ENCODE data around the gene CEP128.
A peak's percentile ranks its signal among the peaks of the same experiment; 100 is the strongest.

The CEP128 gene

DNA sequence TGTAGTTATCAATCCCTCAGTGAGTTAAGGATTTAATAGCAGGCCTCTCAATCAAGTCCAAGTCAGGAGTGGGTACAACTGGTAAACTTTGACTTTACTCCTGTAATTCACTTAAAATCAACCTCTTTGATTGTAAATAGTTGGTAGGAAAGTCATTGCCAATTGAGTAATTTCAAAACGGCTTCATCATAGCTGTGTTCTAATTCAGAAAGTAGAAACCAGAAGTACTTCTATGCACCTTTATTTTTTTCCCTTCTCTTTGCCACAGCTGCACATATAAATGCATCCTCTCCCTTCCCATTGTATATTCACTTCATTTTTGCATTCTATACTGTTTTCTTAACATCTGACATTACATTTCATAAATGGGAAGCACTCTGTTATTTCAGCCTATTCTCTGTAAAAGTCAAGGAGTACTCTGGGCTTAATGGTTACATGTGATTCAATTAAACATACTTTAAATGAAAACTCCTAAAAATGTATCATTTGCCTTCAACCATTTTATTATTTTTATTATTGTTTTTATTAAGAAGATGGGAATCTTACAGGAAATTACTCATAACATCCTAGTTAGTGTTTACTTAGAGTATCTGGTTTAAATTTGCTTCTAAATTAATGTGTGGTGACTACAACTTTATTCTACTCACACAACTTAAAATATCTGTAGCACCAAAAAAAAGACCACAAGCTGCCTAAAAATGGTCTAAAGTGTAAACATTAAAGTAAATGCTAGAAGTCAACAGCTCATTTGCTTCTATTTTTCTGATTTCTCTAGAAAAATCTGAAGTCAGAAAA, 171.2 kb downstream of the CEP128 start:
- DNase-seq: no peak

DNA sequence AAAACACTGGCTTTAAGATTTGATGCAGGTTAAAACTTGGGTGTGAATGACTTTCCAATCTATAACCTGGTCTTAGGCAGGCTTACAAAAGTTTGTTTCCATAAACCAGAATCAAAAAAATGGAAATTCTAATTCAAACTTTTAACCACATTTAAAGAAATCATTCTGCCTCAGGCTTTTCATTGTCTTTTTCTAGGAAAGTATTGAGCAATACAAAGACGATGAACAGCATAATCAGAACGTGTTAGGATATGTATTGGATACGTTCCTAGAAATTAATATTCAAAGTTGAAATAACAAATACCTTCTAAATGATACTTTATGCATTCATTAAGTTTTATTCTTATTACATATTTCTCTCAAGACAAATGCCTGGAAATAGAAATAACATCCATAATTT, 172.9 kb downstream of the CEP128 start:
- no peak for DNase-seq

DNA sequence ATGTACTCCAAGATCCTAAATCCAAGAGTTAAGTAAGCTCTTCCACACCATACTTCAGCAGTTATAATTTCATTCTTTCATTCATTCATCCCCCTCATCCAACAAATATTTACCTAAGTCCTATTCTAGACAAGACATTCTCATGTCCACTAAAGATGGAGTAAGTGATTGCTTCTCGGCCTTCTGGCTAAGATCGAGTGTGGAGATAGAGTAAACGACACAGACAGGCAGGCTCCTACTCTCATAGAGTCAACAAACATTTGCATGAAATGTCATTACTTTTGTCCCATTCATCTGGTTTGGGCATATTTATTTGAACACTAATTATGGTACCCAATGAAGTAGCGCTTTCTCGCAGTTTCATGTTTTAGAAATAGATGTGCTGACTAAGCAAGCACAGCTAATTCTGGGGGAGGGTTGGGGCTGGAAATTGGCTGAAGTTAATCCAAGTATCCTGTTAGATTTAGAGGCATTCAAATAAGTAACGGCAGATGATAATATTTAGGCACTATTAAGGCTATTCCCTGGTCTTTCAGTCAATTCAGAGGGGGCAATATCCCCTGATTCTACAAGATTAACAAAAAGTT, 176.5 kb downstream of the CEP128 start:
- no peak for DNase-seq

- no peak for DNase-seq
Measured at GRCh38 chr14:80764496-80764895, 177.0 kb downstream of the CEP128 start.

GRCh38 chr14:80762641-80763228, 178.8 kb downstream of the CEP128 start:
- DNase-seq: no peak

DNA sequence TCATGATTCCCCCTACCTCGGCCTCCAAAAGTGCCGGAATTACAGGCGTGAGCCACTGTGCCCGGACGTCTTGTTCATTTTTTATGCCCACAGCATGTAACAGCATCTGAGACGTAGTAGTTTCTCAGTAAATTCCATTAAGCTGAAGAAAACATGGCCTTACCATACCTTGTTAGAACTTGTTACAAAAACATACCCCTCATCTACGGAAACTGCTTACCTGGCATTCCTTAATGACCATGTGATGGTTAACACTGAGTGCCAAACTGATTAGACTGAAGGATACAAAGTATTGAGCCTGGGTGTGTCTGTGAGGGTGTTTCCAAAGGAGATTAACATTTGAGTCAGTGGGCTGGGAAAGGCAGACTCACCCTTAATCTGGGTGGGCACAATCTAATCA, 186.8 kb downstream of the CEP128 start:
- DNase-seq: no peak

DNA sequence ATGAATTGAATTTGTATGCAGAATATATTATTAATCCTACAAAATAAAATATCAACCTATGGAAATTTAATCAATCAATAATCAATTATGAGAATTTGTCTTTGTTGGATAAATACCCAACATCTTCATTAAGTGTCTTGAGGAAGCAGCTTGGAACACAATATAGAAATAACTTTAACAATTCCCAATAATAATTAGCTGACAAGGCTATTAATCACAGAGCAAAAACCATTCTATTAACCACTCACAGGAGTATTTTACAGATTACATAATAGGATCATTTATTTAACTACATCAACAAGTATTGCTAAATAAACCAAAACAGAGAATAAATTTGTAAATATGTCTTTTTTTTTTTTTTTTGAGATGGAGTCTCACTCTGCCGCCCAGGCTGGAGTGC, 190.3 kb downstream of the CEP128 start:
- DNase-seq: no peak

DNA sequence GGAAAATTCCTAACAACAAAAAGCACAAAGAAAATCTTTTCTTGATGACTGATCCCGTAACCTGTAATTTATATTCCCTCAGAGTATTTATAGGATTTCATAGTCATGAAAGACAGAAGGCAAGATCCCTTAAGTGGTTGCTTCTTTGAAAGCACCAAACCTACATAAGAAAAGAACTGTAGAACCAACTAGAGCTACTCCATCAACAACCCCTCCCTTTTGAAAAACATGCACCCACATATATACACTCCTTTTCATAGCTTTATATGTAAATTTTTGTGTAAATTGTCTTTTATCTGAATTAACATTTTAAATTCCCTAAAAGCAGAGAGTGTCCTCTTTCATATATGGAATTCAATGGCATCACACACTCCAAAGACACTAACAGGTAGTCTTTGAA, 215.3 kb downstream of the CEP128 start:
- no peak for DNase-seq

DNA sequence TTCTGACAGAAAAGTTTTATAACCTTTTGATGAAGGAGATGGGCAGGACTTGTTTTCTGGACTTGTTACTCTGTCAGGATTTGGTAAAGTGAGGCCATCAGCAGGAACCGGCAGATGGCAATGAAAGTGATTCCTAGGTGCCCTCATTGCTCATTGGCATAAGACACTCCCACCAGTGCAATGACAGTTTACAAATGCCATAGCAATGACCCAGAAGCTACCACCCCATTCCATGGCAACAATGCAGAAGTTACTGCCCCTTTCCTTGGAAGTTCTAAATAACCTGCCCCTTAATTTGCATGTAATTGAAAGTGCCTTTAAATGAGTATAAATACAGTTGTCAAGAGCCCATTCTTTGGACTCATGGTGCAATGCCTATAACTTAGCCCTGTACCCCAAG, 222.6 kb downstream of the CEP128 start:
- DNase-seq: no peak

DNA sequence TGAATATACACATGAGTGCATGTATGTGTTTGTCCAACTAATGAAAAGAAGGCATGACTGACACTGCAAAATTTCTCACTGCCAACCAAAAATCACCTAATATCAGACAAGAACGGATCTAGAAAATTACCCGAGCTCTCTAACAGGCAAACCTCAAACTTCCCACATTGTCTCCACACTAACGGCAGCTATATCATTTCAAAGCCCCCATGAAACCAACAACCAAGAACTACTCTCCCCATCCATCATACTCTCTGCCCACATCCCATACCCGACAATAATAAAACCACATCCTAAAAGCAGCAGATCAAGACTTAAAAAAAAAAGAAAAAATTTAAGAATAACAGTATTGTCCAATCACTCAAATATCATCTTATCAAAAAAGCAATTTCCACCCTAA, 227.1 kb downstream of the CEP128 start:
- peak; percentile 65 for DNase-seq

GRCh38 chr14:80713076-80713850, 228.3 kb downstream of the CEP128 start:
- no peak for DNase-seq

DNA sequence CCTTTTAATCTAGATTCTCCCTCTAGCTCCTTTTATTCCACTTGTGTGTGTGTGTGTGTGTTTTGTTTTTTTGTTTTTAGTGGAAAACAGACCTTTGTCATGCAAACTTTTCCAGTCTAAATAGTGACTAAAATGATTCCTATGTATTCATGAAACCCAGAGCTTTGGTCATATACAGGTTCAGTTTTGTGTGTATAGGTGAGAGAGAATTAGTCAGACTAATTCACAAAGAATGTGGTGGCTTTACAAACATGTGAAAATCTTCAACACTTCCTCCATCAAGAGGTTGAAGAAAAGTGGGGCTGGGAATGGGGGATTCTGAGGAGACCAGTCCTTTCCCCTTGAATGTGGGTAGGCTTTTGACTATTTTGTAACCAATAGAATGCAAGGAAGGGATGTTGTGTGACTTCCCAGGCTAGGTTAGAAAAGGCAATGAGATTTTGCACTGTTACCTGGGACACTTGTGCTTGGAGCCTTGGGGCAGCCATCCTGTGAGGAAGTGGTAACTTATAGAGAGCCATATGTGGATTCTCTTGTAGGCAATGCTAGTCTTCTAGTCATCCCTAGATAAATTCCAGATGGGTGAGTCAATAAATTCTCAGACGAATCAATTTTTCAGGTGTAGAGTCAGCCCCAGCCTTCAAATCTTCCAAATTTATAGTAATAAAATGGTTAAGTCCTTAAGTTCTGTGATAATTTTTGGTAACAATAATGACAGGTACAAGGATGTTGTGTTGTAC, 236.1 kb downstream of the CEP128 start:
- DNase-seq: no peak

DNA sequence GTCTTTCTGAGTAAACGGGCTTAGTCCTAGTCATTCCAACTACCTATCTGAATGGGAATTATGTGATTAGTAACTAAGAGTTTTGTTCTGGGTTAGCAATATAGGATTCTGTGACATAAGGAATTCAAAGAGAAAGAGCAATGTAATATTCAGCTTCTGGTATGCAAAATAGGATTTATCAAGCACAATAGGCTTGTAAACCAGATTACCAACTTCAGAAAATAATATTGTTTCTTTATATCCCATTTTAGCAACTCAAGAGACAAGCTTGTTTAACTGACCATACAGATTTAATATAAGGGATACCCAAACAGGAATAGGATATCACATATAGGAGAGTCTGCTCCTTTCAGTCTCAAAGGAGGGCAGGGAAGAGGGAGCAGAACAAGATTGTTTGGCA, 240.9 kb downstream of the CEP128 start:
- DNase-seq: no peak

- peak; percentile 14 for DNase-seq
Measured at GRCh38 chr14:80699861-80700260, 241.7 kb downstream of the CEP128 start.

GRCh38 chr14:80698974-80699373, 242.6 kb downstream of the CEP128 start:
- no peak for DNase-seq

GRCh38 chr14:80695869-80696268, 245.7 kb downstream of the CEP128 start:
- DNase-seq: no peak

DNA sequence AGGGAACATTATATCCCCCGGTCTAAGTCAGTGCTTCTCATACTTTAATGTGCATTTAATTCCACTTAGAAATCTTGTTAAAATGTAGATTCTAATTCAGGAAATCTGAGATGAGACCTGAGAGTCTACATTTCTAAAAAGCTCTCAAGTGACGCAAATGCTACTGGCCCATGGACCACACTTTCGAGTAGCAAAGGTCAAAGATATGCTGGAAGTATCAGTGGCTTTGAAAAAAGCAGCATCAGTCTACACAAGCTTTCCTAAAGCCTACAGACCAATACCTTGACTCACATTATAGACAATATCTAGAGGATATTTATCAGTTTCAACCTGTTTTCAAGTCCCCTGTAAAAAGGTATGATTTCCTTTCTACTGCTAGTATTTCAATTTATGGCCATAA, 248.6 kb downstream of the CEP128 start:
- DNase-seq: no peak

DNA sequence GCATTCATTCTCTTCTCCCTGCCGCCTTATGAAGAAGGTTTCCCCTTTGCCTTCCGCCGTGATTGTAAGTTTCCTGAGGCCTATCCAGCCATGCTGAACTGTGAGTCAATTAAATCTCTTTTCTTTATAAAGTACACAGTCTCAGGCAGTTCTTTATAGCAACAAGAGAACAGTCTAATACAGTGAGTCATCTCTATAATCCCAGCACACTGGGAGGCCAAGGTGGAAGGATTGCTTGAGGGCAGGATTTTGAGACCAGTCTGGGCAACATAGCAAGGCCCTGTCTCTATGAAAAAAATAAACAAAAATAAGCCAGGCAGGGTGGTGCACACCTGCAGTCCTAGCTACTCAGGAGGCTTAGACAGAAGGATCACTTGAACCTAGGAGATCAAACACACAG, 259.9 kb downstream of the CEP128 start:
- no peak for DNase-seq

DNA sequence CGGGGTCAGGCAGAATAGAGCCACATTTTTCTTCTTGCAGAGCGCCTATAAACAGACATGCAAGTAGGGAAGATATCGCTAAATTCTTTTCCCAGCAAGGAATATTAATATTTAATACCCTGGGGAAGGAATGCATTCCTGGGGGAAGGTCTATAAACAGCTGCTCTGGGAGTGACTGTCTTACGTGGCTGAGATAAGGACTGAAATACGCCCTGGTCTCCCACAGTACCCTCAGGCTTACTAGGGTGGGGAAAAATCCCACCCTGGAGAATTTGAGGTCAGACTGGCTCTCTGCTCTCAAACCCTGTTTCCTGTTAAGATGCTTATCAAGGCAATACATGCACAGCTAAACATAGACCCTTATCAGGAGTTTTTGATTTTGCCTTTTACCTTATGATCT, 262.3 kb downstream of the CEP128 start:
- no peak for DNase-seq

DNA sequence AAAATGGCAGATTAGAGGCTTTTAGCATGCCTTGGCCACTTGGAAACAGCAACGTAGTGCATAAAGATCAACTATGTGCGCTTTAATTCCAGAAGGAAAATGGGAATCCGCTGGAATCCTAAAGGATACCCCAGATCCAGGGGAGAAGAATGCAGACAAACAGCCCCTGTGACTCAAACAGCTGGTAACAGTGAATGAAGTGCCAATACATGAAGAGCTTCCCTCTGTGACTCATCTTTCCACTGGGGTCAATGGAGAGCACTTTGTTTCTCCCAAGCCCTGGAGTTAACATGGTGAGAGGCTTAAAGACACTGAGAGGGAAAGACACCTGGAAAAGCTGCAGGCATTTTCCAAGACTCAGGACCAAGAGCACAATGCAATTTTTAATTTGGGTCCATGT, 263.1 kb downstream of the CEP128 start:
- no peak for DNase-seq

- DNase-seq: no peak
Measured at GRCh38 chr14:80669426-80669825, 272.1 kb downstream of the CEP128 start.

DNA sequence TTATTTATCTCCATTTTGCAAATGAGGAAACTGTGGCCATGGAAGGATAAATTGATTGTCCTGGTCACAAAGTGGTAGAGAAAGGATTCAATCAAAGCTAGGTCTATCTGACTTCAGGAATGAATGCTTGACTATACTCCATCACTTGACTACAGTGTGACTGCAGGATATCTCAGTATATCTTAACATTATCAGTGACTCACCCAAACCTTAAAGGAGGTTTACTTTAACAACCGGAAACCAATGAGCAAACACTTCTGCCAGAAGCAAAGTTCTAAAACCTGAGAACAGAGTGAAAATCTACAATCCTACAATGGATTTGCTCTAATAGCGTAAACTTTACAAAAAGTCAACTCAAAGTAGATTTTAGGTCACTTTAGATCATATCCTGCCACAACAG, 277.0 kb downstream of the CEP128 start:
- DNase-seq: no peak

DNA sequence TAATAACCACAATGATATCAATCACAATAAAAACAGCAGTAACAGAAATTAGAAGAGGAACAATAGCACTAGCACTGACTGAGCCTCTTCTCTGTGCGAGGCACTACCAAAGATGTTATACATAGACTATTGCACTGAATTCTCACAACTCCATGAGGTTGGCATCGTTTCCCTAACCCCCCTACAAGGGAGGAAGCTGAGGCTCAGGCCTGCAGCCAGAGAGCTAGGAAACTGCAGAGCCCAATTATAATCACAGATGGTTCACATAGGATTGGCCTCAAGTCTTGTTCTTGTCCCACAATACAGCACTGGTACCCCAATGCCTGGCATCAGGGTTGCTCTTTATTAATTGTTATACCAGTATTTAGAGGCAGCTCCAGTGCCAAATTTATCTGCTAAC, 278.0 kb downstream of the CEP128 start:
- DNase-seq: no peak

All from hematopoietic multipotent progenitor cell treated with erythropoietin and hydrocortisone succinate and interleukin-3 and kit ligand, for 4 days (in vitro differentiated cells).